Stimulated activated CD8-positive, alpha-beta memory T cell treated with anti-CD3 and anti-CD28 coated beads, Interleukin-4, amount 100 ng/mL, for 48 hours (primary cell): Measurements from ENCODE around the gene FLNA.

Experiments used
- DNase-seq: peaks from one replicate; pipeline ENCODE4 v3.0.0-alpha.2; 2020

FLNA gene

GRCh38 chrX:154376774-154377173, 2.3 kb upstream of the FLNA start:
- no peak for DNase-seq

- no peak for DNase-seq
Observed at GRCh38 chrX:154375156-154375504, 696 bp upstream of the FLNA start.

GRCh38 chrX:154373340-154374306, 811 bp downstream of the FLNA start:
- no peak for DNase-seq

- DNase-seq = peak; percentile 62
Observed at GRCh38 chrX:154372612-154373022, 1.8 kb downstream of the FLNA start.

- DNase-seq = no peak
Observed at GRCh38 chrX:154371789-154372300, 2.6 kb downstream of the FLNA start.

GRCh38 chrX:154371017-154371788, 3.2 kb downstream of the FLNA start:
- peak; percentile 91 for DNase-seq

- no peak for DNase-seq
Observed at GRCh38 chrX:154370300-154371016, 4.0 kb downstream of the FLNA start.

GRCh38 chrX:154369449-154370299, 4.8 kb downstream of the FLNA start:
- peak; percentile 80 for DNase-seq

- peak; percentile 93 for DNase-seq
Observed at GRCh38 chrX:154368630-154369448, 5.6 kb downstream of the FLNA start.

GRCh38 chrX:154367474-154368308, 6.7 kb downstream of the FLNA start:
- no peak for DNase-seq

- DNase-seq = no peak
Observed at GRCh38 chrX:154366666-154367055, 7.8 kb downstream of the FLNA start.

- no peak for DNase-seq
Observed at GRCh38 chrX:154365997-154366665, 8.3 kb downstream of the FLNA start.

- no peak for DNase-seq
Observed at GRCh38 chrX:154365052-154365600, 9.3 kb downstream of the FLNA start.

GRCh38 chrX:154363706-154364439, 10.6 kb downstream of the FLNA start:
- DNase-seq = no peak

- DNase-seq = no peak
Observed at GRCh38 chrX:154362085-154362742, 12.2 kb downstream of the FLNA start.

- no peak for DNase-seq
Observed at GRCh38 chrX:154360155-154360713, 14.2 kb downstream of the FLNA start.

GRCh38 chrX:154359362-154360154, 14.9 kb downstream of the FLNA start:
- DNase-seq = no peak
